Thoracic aorta (tissue), 2 donors: ENCODE data around the gene DUSP6. TPM values are rescaled to one million over a fixed set of nuclear protein-coding genes. Genes with fewer than 3 reads are reported as not detected.
A peak's percentile ranks its signal among the peaks of the same experiment; 100 is the strongest.

Experiments
- ATAC-seq: fragments of 150-250 bp; one replicate; pipeline ENCODE4 v1.8.0; 2017; ENCODE audit warnings: low read depth; ENCODE audit not compliant: insufficient number of reproducible peaks, low FRiP score
- DNase-seq: peaks from one replicate; pipeline ENCODE4 v3.0.0-alpha.2; 2020; ENCODE audit warnings: low spot score
- H3K27ac ChIP-seq, 2 donors: fragments of 200-600 bp; sonication (generic); 1 replicate in 1 of 2; 2 replicates in 1 of 2; pipeline ENCODE4 v1.5.1; 2016; ENCODE audit warnings: mild to moderate bottlenecking in 2 of 2, moderate library complexity in 2 of 2
- H3K27me3 ChIP-seq: fragments of 200-600 bp; sonication (generic); replicated peaks from 2 replicates; pipeline ENCODE4 v1.6.0; 2016; ENCODE audit warnings: mild to moderate bottlenecking; ENCODE audit not compliant: insufficient read depth
- H3K36me3 ChIP-seq: fragments of 200-600 bp; sonication (generic); one replicate; pipeline ENCODE4 v1.5.1; 2016
- H3K4me1 ChIP-seq, 2 donors: fragments of 200-600 bp; sonication (generic); 1 replicate in 1 of 2; 2 replicates in 1 of 2; pipeline versions ENCODE4 v1.5.1 to v1.6.0; 2016; ENCODE audit warnings: low read depth in 2 of 2, mild to moderate bottlenecking in 1 of 2; ENCODE audit not compliant: control insufficient read depth in 1 of 2
- H3K4me3 ChIP-seq: fragments of 200-600 bp; sonication (generic); 2 replicates; pipeline ENCODE4 v1.5.1; 2016; ENCODE audit warnings: mild to moderate bottlenecking
- H3K9me3 ChIP-seq: fragments of 200-600 bp; sonication (generic); 2 replicates; pipeline ENCODE4 v1.5.1; 2016
- CTCF ChIP-seq: fragments of 200-600 bp; sonication (generic); IDR thresholded peaks from one replicate; pipeline ENCODE4 v1.5.1; 2019; ENCODE audit warnings: antibody characterized with exemption
- total RNA-seq, 2 donors: library from RNA; depleted of rRNA; stranded (reverse); fragments of >200 nt; gene quantifications; one replicate each; pipeline versions ENCODE4 v1.1.0 to v1.2.3, GENCODE V29; 2016

The DUSP6 gene
- total RNA-seq, 2 donors from 2014 or later = 103 to 147 TPM

GRCh38 chr12:89392391-89392790, 40.1 kb upstream of the DUSP6 start:
- DNase-seq (no peak), ATAC-seq (peak; percentile 14)
- no peak overlapping the region for H3K27ac ChIP-seq
- H3K27me3 ChIP-seq = no peaks in the 10 kb centered on the region
- H3K36me3 ChIP-seq = no peaks in the 10 kb centered on the region
- H3K9me3 ChIP-seq = no peaks in the 10 kb centered on the region
- H3K4me3 ChIP-seq = no peak overlapping the region
- peaks cover 3 to 13% of the 10 kb centered on the region in 2 donors for H3K4me1 ChIP-seq
- no peak for TF ChIP-seq CTCF

GRCh38 chr12:89391726-89392336, 39.5 kb upstream of the DUSP6 start:
- no peak for ATAC-seq
- peaks cover 3 to 13% of the 10 kb centered on the region in 2 donors for H3K4me1 ChIP-seq
- DNase-seq = no peak
- H3K27me3 ChIP-seq = no peaks in the 10 kb centered on the region
- no peak overlapping the region for H3K4me3 ChIP-seq
- no peak overlapping the region for H3K27ac ChIP-seq
- no peaks in the 10 kb centered on the region for H3K9me3 ChIP-seq
- no peaks in the 10 kb centered on the region for H3K36me3 ChIP-seq
- TF ChIP-seq CTCF = no peak

GRCh38 chr12:89390802-89391673, 38.7 kb upstream of the DUSP6 start:
- no peaks in the 10 kb centered on the region for H3K36me3 ChIP-seq
- no peak overlapping the region for H3K27ac ChIP-seq
- H3K4me1 ChIP-seq = peaks cover 3 to 16% of the 10 kb centered on the region in 2 donors
- H3K4me3 ChIP-seq = no peak overlapping the region
- H3K27me3 ChIP-seq = no peaks in the 10 kb centered on the region
- ATAC-seq (no peak), DNase-seq (no peak)
- no peak for TF ChIP-seq CTCF
- H3K9me3 ChIP-seq = no peaks in the 10 kb centered on the region

GRCh38 chr12:89389755-89390661, 37.7 kb upstream of the DUSP6 start:
- Histone ChIP-seq H3K9me3 (no peaks in the 10 kb centered on the region), H3K4me1 (peaks cover 6 to 26% of the 10 kb centered on the region in 2 donors), H3K27me3 (no peaks in the 10 kb centered on the region), H3K27ac (no peak overlapping the region), H3K4me3 (no peak overlapping the region), H3K36me3 (no peaks in the 10 kb centered on the region)
- DNase-seq = no peak
- TF ChIP-seq CTCF = no peak
- ATAC-seq = no peak
